HuH-7 (cell line): ENCODE measurements around the gene EDIL3.

Source experiments
- DNase-seq: peaks from one replicate; pipeline ENCODE4 v3.0.0; 2011; ENCODE audit warnings: low spot score

The EDIL3 gene

DNA sequence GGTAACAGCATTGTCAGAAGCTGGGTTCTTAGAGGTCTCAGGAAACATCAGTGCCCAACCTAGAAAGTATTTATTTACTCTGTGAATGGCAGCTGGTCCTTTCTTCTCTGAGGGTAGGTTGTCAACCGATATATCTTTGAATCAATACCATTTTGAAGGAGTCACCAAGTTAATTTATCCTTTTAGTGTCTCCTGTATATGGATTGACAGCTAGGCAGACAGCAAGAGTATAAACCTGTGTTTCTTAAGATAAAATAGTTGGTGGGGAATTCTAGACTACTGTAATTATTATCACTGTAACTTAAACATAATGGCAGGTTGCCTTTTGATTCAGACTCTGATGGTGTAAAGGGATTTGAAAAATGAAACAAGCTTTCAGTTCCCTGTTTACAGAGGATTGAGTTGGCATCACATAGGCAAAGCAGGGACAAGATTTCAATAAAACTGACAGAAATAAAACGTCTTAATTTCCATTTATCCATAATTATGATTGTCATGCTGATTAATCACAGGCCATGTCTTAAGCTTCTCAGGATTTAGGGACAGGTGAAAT, 473.2 kb downstream of the EDIL3 start:
- no peak for DNase-seq

GRCh38 chr5:83900306-83900705, 484.4 kb downstream of the EDIL3 start:
- no peak for DNase-seq

- DNase-seq: no peak
These were observed 485.2 kb downstream of the EDIL3 start for GRCh38 chr5:83899326-83899970.

DNA sequence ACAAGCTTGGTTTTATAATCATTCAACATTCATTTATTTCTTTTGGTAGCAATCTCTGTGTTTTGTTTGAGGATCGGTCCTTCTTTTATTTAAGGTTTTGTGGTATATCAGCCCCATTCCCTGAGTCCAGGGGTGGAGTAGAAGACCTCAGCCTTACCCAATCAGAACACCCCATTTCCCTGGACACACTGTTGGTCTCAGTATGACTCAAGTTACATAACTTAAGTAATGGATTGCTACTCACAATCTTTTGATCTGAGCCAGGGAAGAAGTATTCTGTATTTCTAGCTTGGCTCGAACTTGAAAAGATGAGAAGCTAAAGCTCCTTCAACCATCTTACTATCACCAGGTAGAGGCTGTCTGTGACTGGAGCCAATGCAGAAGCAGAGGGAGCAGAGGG, 488.8 kb downstream of the EDIL3 start:
- no peak for DNase-seq

- DNase-seq: no peak
These were observed 493.4 kb downstream of the EDIL3 start for GRCh38 chr5:83891261-83891660.
